HFF-Myc (cell line): ENCODE data around the gene EMC8.

Experiments used
- DNase-seq: peaks from one replicate; pipeline ENCODE4 v3.0.0-alpha.2; 2011; ENCODE audit warnings: low read depth; ENCODE audit errors: extremely low read depth
- H3K4me3 ChIP-seq: replicated peaks from 2 replicates; pipeline ENCODE4 v1.5.1; 2011; ENCODE audit warnings: low read depth, mild to moderate bottlenecking, control low read depth, low read length
- TF ChIP-seq, protein P1 (sequence below): IDR thresholded peaks from 2 replicates; pipeline ENCODE4 v1.5.1; 2012; ENCODE audit warnings: mild to moderate bottlenecking, low read depth, low read length, control low read depth; ENCODE audit errors: missing control alignments

Gene EMC8

DNA sequence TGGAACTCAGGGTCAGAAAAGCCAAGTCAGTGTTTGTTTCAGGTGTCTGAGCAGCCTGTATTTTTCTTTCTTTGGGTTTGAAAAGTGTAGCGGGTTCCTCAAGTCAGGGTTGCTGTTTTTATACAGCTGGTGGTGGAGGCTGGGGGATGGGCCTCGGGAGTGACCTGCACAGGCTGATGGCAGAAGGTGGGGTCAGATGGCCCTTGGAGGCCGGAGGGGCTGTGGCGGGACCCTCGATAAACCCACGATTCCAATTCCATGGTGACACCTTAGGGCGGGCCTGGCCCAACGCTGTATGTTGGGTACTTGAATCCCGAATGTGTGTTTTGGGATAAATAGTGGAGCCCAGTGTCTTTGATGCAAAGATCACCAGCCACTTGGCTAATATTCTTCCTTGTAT, 28.8 kb upstream of the EMC8 start:
- DNase-seq = no peak
- TF ChIP-seq, protein P1, sequence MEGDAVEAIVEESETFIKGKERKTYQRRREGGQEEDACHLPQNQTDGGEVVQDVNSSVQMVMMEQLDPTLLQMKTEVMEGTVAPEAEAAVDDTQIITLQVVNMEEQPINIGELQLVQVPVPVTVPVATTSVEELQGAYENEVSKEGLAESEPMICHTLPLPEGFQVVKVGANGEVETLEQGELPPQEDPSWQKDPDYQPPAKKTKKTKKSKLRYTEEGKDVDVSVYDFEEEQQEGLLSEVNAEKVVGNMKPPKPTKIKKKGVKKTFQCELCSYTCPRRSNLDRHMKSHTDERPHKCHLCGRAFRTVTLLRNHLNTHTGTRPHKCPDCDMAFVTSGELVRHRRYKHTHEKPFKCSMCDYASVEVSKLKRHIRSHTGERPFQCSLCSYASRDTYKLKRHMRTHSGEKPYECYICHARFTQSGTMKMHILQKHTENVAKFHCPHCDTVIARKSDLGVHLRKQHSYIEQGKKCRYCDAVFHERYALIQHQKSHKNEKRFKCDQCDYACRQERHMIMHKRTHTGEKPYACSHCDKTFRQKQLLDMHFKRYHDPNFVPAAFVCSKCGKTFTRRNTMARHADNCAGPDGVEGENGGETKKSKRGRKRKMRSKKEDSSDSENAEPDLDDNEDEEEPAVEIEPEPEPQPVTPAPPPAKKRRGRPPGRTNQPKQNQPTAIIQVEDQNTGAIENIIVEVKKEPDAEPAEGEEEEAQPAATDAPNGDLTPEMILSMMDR = no peak
- no peak overlapping the region for H3K4me3 ChIP-seq

DNA sequence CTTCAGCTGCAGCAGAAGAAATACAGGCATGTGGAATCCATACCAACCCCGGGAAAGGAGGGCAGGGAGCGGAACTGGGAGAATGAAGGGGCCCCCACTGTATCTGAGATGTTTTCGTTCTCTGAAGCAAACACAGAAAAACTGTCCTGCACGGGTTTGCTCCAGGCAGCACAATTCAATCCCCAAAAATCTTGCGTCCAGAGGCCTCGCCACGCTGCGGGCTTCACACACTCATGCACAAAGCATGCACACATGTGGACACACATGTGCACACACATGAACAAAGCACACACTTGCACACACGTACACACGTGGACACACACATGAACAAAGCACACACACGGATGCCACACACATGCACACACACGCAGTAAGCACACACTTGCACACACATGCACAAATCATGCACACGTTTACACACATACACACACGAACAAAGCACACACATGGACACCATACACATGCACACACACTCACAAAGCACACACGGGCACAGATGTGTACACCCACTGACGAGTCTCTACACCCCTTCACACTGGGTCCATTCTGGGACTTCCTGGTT, 27.4 kb upstream of the EMC8 start:
- TF ChIP-seq, protein P1 = no peak
- no peak for DNase-seq

GRCh38 chr16:85825326-85825725, 26.0 kb upstream of the EMC8 start:
- TF ChIP-seq, protein P1 = no peak
- H3K4me3 ChIP-seq = no peak overlapping the region
- no peak for DNase-seq

More for the DNA sequence above, 27.4 kb upstream of the EMC8 start:
- H3K4me3 ChIP-seq = no peak overlapping the region

- no peak overlapping the region for H3K4me3 ChIP-seq
- no peak for DNase-seq
- TF ChIP-seq, protein P1 = no peak
Measured at GRCh38 chr16:85824161-85825135, 25.1 kb upstream of the EMC8 start.

DNA sequence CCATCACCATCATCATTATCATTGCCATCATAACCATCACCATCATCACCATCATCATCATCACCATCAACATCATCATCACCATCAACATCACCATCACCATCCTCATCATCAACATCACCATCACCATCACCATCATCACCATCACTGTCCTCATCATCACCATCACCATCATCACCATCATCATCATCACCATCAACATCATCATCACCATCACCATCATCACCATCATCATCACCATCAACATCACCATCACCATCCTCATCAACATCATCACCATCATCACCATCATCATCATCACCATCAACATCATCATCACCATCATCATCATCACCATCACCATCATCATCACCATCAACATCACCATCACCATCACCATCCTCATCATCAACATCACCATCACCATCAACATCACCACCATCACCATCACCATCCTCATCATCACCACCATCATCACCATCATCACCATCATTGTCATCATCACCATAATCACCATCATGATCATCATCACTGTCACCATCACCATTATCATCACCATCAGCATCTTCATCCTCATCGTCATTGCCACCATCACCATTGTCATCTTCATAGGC, 24.1 kb upstream of the EMC8 start:
- TF ChIP-seq, protein P1 = no peak
- no peak overlapping the region for H3K4me3 ChIP-seq
- DNase-seq = no peak

DNA sequence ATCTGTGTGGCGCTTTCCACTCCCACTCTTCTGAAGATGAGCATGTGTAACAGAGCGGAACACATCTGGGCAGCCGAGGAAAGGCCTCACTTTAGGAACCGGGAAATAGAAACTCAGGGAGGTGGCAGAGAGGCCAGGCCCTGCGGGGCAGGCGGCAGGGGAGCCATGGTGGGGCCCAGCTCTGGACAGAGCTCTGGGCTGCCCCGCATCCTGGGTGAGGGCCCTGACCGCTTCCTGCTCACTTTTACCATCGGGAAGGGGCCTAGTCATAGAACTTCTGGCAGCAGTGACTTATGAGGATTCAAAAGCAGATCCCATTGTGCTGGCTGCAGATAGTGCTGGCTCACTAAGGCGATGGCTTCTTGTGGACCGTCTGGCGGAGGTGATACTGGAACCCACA, 22.8 kb upstream of the EMC8 start:
- DNase-seq = no peak
- TF ChIP-seq, protein P1 = no peak
- H3K4me3 ChIP-seq = no peak overlapping the region
